ENCODE measurements around the gene COPG2.

COPG2 gene

GRCh38 chr7:130668258-130669084 lies at the start of gene COPG2:
TSS of gene COPG2 (minus strand) at chr7:130668748. CDS start at chr7:130668668, 80 bp downstream.
- DNase-seq (ENCODE audit: low read depth): peak; percentile 38
- H3K4me3 ChIP-seq (ENCODE audit: low read depth, low read length): peak within 1 kb of the TSS; percentile 68
- no peak for TF ChIP-seq CTCF (IDR thresholded peaks at IDR 0.05; ENCODE audit: low read depth, low read length, missing control alignments)

GRCh38 chr7:130712416-130712815 lies 43.9 kb upstream of the COPG2 start:
- no peak for TF ChIP-seq CTCF (IDR thresholded peaks at IDR 0.05; ENCODE audit: low read depth, low read length, missing control alignments)
- H3K4me3 ChIP-seq (ENCODE audit: low read depth, low read length): no peak overlapping the region
- DNase-seq (ENCODE audit: low read depth): no peak

- no peak overlapping the region for H3K4me3 ChIP-seq (ENCODE audit: low read depth, low read length)
- TF ChIP-seq CTCF (IDR thresholded peaks at IDR 0.05; ENCODE audit: low read depth, low read length, missing control alignments): no peak
- no peak for DNase-seq (ENCODE audit: low read depth)
Observed at GRCh38 chr7:130708766-130709165, 40.2 kb upstream of the COPG2 start.

- DNase-seq (ENCODE audit: low read depth): no peak
- no peak for TF ChIP-seq CTCF (IDR thresholded peaks at IDR 0.05; ENCODE audit: low read depth, low read length, missing control alignments)
Observed at GRCh38 chr7:130708001-130708400, 39.5 kb upstream of the COPG2 start.

GRCh38 chr7:130703851-130704250 lies 35.3 kb upstream of the COPG2 start:
- TF ChIP-seq CTCF (IDR thresholded peaks at IDR 0.05; ENCODE audit: low read depth, low read length, missing control alignments): no peak
- H3K4me3 ChIP-seq (ENCODE audit: low read depth, low read length): no peak overlapping the region
- DNase-seq (ENCODE audit: low read depth): no peak

More at GRCh38 chr7:130708001-130708400, 39.5 kb upstream of the COPG2 start:
- H3K4me3 ChIP-seq (ENCODE audit: low read depth, low read length): no peak overlapping the region

GRCh38 chr7:130701650-130702049 lies 33.1 kb upstream of the COPG2 start:
- DNase-seq (ENCODE audit: low read depth): no peak
- TF ChIP-seq CTCF (IDR thresholded peaks at IDR 0.05; ENCODE audit: low read depth, low read length, missing control alignments): no peak
- H3K4me3 ChIP-seq (ENCODE audit: low read depth, low read length): no peak overlapping the region

- DNase-seq (ENCODE audit: low read depth): no peak
- no peak overlapping the region for H3K4me3 ChIP-seq (ENCODE audit: low read depth, low read length)
- TF ChIP-seq CTCF (IDR thresholded peaks at IDR 0.05; ENCODE audit: low read depth, low read length, missing control alignments): no peak
Observed at GRCh38 chr7:130700760-130701159, 32.2 kb upstream of the COPG2 start.
